Loucy (cell line): ENCODE results near the gene ODC1.

Source experiments
- CTCF ChIP-seq: fragments of 200-600 bp; sonication (generic); conservative IDR thresholded peaks from 2 replicates; pipeline ENCODE4 v1.5.1; 2014; ENCODE audit warnings: mild to moderate bottlenecking, antibody characterized with exemption, low read length
- EZH2phosphoT487 ChIP-seq: fragments of 200-600 bp; IDR thresholded peaks from 2 replicates; pipeline ENCODE4 v1.6.1; 2018; ENCODE audit warnings: antibody characterized with exemption, mild to moderate bottlenecking, moderate library complexity, borderline replicate concordance

DNA sequence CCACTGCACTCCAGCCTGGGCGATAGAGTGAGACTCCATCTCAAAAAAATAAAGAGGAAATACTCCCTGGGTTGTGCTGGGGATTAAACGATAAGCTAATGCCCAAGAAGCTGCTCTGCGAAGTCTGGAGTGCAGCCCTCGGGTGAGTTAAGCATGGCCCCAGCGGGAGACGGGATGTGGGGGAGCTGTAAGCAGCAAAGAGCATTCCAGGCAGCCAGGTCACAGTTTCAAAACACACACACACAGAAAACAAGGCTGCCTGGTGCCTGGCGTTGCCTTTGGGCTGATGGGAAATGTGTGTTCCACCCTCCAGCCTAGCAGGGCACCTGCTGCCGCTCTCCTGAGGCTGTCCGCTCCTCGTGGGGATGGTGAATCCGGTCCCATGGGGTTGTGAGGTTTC lies 24.1 kb downstream of the ODC1 start:
- no peak for TF ChIP-seq CTCF
- no peak for TF ChIP-seq EZH2phosphoT487
